Measurements from ENCODE around the gene TRMT11.

Gene TRMT11

GRCh38 chr6:126076992-126077664, 90.8 kb downstream of the TRMT11 start:
- no peak for DNase-seq (ENCODE audit: low read depth in 2 of 2)

- DNase-seq (ENCODE audit: low read depth in 2 of 2): no peak
Observed at GRCh38 chr6:126077810-126078776, 91.8 kb downstream of the TRMT11 start.

- no peak for DNase-seq (ENCODE audit: low read depth in 2 of 2)
Observed at GRCh38 chr6:126083875-126084274, 97.5 kb downstream of the TRMT11 start.

- no peak for DNase-seq (ENCODE audit: low read depth in 2 of 2)
Observed at GRCh38 chr6:126086560-126086959, 100.2 kb downstream of the TRMT11 start.
